IMR-90 (cell line): ENCODE data around the gene FST. TPM values are rescaled to one million over a fixed set of nuclear protein-coding genes. Genes with fewer than 3 reads are reported as not detected.

ENCODE experiments used
- ATAC-seq: fragments of 200-7000 bp; cut with Tn5 transposase; 2 replicates; pipeline ENCODE4 v1.9.1; 2020; ENCODE audit warnings: low read depth, mild to moderate bottlenecking, moderate library complexity
- BruUV-seq: library from RNA; stranded (reverse); fragments of 400-500 nt; replicated peaks from 2 replicates; lab custom pipeline; 2021; lab: Mats Ljungman, UMichigan
- CTCF ChIA-PET: fragments of 300-600 bp; formaldehyde crosslinking; extraction: SDS; loops from one replicate; lab custom pipeline; 2021; ENCODE audit warnings: antibody characterized with exemption; lab: Yijun Ruan, JAX
- POLR2A ChIA-PET: fragments of 300-600 bp; sonication (Branson Sonifier 250); formaldehyde crosslinking; loops from one replicate; lab custom pipeline; 2022; ENCODE audit warnings: antibody characterized with exemption; ENCODE audit not compliant: unreplicated experiment; lab: Charles Lee
- DNase-seq: peaks from one replicate; pipeline ENCODE4 v3.0.0; 2013
- H2AFZ ChIP-seq: replicated peaks from 2 replicates; pipeline ENCODE3; 2013; ENCODE audit warnings: low read length, mild to moderate bottlenecking; ENCODE audit not compliant: poor library complexity
- H2AK5ac ChIP-seq: 2 replicates; pipeline ENCODE4 v1.6.1; 2013; ENCODE audit warnings: low read depth, low read length, inconsistent platforms
- H2AK9ac ChIP-seq: replicated peaks from 2 replicates; pipeline ENCODE3; 2013; ENCODE audit warnings: mild to moderate bottlenecking, low read depth, low read length, moderate library complexity; ENCODE audit not compliant: poor library complexity
- H2BK120ac ChIP-seq: 2 replicates; pipeline ENCODE4 v1.6.1; 2013; ENCODE audit warnings: low read depth, low read length, inconsistent platforms
- H2BK15ac ChIP-seq: 3 replicates; pipeline ENCODE4 v1.6.1; 2013; ENCODE audit warnings: low read depth, low read length, inconsistent platforms
- H2BK20ac ChIP-seq: 2 replicates; pipeline ENCODE4 v1.6.1; 2013; ENCODE audit warnings: low read depth, mild to moderate bottlenecking, inconsistent platforms, low read length, moderate library complexity
- H2BK5ac ChIP-seq: 2 replicates; pipeline ENCODE4 v1.6.1; 2013; ENCODE audit warnings: mild to moderate bottlenecking, low read depth, low read length, inconsistent platforms; ENCODE audit not compliant: poor library complexity, severe bottlenecking
- H3K14ac ChIP-seq: replicated peaks from 2 replicates; pipeline ENCODE4 v1.6.1; 2013; ENCODE audit warnings: low read depth, low read length, inconsistent platforms
- H3K18ac ChIP-seq: 2 replicates; pipeline ENCODE4 v1.6.1; 2013; ENCODE audit warnings: low read depth, low read length, control low read depth
- H3K23ac ChIP-seq: 2 replicates; pipeline ENCODE4 v1.6.1; 2013; ENCODE audit warnings: low read depth, low read length, inconsistent platforms
- H3K27ac ChIP-seq: 2 replicates; pipeline ENCODE4 v1.5.1; 2013; ENCODE audit warnings: mild to moderate bottlenecking, control low read depth, low read length; ENCODE audit not compliant: insufficient read depth
- H3K27me3 ChIP-seq: 2 replicates; pipeline ENCODE4 v1.6.1; 2013; ENCODE audit warnings: low read length; ENCODE audit not compliant: control insufficient read depth, insufficient read depth
- H3K36me3 ChIP-seq: 2 replicates; pipeline ENCODE4 v1.6.1; 2013; ENCODE audit warnings: low read length, mixed read lengths; ENCODE audit not compliant: control insufficient read depth, insufficient read depth
- H3K4ac ChIP-seq: 2 replicates; pipeline ENCODE4 v1.6.1; 2013; ENCODE audit warnings: low read depth, low read length, inconsistent platforms
- H3K4me1 ChIP-seq: 2 replicates; pipeline ENCODE4 v1.6.1; 2013; ENCODE audit warnings: low read length, mixed read lengths; ENCODE audit not compliant: control insufficient read depth, insufficient read depth
- H3K4me2 ChIP-seq: 2 replicates; pipeline ENCODE4 v1.6.1; 2013; ENCODE audit warnings: low read depth, mild to moderate bottlenecking, control low read depth, low read length, moderate library complexity
- H3K4me3 ChIP-seq: 2 replicates; pipeline ENCODE4 v1.5.1; 2013; ENCODE audit warnings: low read depth, mild to moderate bottlenecking, control low read depth, low read length, moderate library complexity; ENCODE audit not compliant: insufficient read depth
- H3K56ac ChIP-seq: 2 replicates; pipeline ENCODE4 v1.6.1; 2013; ENCODE audit warnings: low read length, inconsistent platforms; ENCODE audit not compliant: insufficient read depth; ENCODE audit errors: extremely low read depth
- H3K79me1 ChIP-seq, 2 experiments: 2 replicates each; pipeline ENCODE4 v1.6.1; 2013; ENCODE audit warnings: low read length in 2 of 2, inconsistent platforms in 1 of 2, low read depth in 1 of 2
- H3K9ac ChIP-seq: 2 replicates; pipeline ENCODE4 v1.6.1; 2013; ENCODE audit warnings: low read depth, low read length, control low read depth
- H3K9me1 ChIP-seq: 2 replicates; pipeline ENCODE4 v1.6.1; 2013; ENCODE audit warnings: low read length, inconsistent platforms; ENCODE audit not compliant: insufficient read depth
- H3K9me3 ChIP-seq: 2 replicates; pipeline ENCODE4 v1.6.1; 2013; ENCODE audit warnings: low read length; ENCODE audit not compliant: control insufficient read depth, insufficient read depth
- H4K20me1 ChIP-seq: 2 replicates; pipeline ENCODE4 v1.6.1; 2013; ENCODE audit warnings: low read length, inconsistent platforms; ENCODE audit not compliant: insufficient read depth
- H4K5ac ChIP-seq: 2 replicates; pipeline ENCODE4 v1.6.1; 2013; ENCODE audit warnings: mild to moderate bottlenecking, low read depth, low read length, control low read depth
- H4K8ac ChIP-seq, 2 experiments: 2 replicates each; pipeline ENCODE4 v1.6.1; 2013; ENCODE audit warnings: low read depth in 2 of 2, low read length in 2 of 2, control low read depth in 1 of 2, inconsistent platforms in 1 of 2
- H4K91ac ChIP-seq: 2 replicates; pipeline ENCODE4 v1.6.1; 2013; ENCODE audit warnings: low read depth, low read length, inconsistent platforms; ENCODE audit not compliant: insufficient read depth
- BHLHE40 ChIP-seq: fragments of 150-350 bp; IDR thresholded peaks from 2 replicates; pipeline ENCODE4 v1.6.1; 2016; ENCODE audit warnings: mild to moderate bottlenecking, low read depth, low read length
- CEBPB ChIP-seq: IDR thresholded peaks from 2 replicates; pipeline ENCODE4 v1.6.1; 2012; ENCODE audit warnings: low read depth, low read length, improper control_type of control experiment
- CHD1 ChIP-seq: IDR thresholded peaks from 2 replicates; pipeline ENCODE4 v1.6.1; 2012; ENCODE audit warnings: low read depth, low read length, improper control_type of control experiment
- CTCF ChIP-seq: conservative IDR thresholded peaks from 2 replicates; pipeline ENCODE4 v1.5.1; 2012; ENCODE audit warnings: mild to moderate bottlenecking, low read depth, low read length, improper control_type of control experiment
- ELK1 ChIP-seq: fragments of 150-350 bp; IDR thresholded peaks from 2 replicates; pipeline ENCODE4 v1.6.1; 2016; ENCODE audit warnings: low read depth, mild to moderate bottlenecking, low read length, moderate library complexity, borderline replicate concordance
- FOS ChIP-seq: fragments of 150-350 bp; IDR thresholded peaks from 2 replicates; pipeline ENCODE4 v1.6.1; 2016; ENCODE audit warnings: low read depth, low read length
- MAFK ChIP-seq: IDR thresholded peaks from 2 replicates; pipeline ENCODE4 v1.6.1; 2012; ENCODE audit warnings: low read depth, low read length, improper control_type of control experiment
- MAZ ChIP-seq: IDR thresholded peaks from 2 replicates; pipeline ENCODE4 v1.6.1; 2012; ENCODE audit warnings: low read depth, mild to moderate bottlenecking, low read length, improper control_type of control experiment, moderate library complexity, borderline replicate concordance
- MXI1 ChIP-seq: IDR thresholded peaks from 2 replicates; pipeline ENCODE4 v1.6.1; 2012; ENCODE audit warnings: low read depth, mild to moderate bottlenecking, low read length, moderate library complexity, borderline replicate concordance
- NFE2L2 ChIP-seq: fragments of 150-350 bp; IDR thresholded peaks from 2 replicates; pipeline ENCODE4 v1.6.1; 2016; ENCODE audit warnings: low read depth, mild to moderate bottlenecking, low read length
- POLR2A ChIP-seq: IDR thresholded peaks from 2 replicates; pipeline ENCODE4 v1.6.1; 2012; ENCODE audit warnings: mild to moderate bottlenecking, low read depth, low read length
- RAD21 ChIP-seq: IDR thresholded peaks from 2 replicates; pipeline ENCODE4 v1.6.1; 2012; ENCODE audit warnings: low read length, improper control_type of control experiment
- RCOR1 ChIP-seq: IDR thresholded peaks from 2 replicates; pipeline ENCODE4 v1.6.1; 2012; ENCODE audit warnings: mild to moderate bottlenecking, low read length, improper control_type of control experiment; ENCODE audit not compliant: insufficient replicate concordance
- RFX5 ChIP-seq: IDR thresholded peaks from 2 replicates; pipeline ENCODE4 v1.8.0; 2012; ENCODE audit warnings: low read depth, mild to moderate bottlenecking, low read length, moderate library complexity
- SMC3 ChIP-seq: fragments of 150-350 bp; IDR thresholded peaks from 2 replicates; pipeline ENCODE4 v1.6.1; 2016; ENCODE audit warnings: low read depth, mild to moderate bottlenecking, antibody characterized with exemption, low read length, moderate library complexity
- USF2 ChIP-seq: fragments of 150-350 bp; IDR thresholded peaks from 2 replicates; pipeline ENCODE4 v1.6.1; 2017; ENCODE audit warnings: mild to moderate bottlenecking, antibody characterized with exemption, low read length, low read depth
- WGBS, 2 experiments: methylation state at CpG; one replicate each; pipeline versions ENCODE4 v1.1.5 to v1.1.7; 2013; ENCODE audit warnings: missing lambda C conversion rate in 2 of 2; ENCODE audit not compliant: insufficient read length in 1 of 2; ENCODE audit errors: extremely low coverage in 2 of 2; 5-methylcytosine and 5-hydroxymethylcytosine counted together
- dilution Hi-C: fragments of 300-500 bp; cut with HindIII; formaldehyde crosslinking; loops from one replicate; pipeline ENCODE4 v1.14.3; 2018; ENCODE audit warnings: low sequenced_read_pairs; ENCODE audit not compliant: unreplicated experiment
- in situ Hi-C: fragments of 300-500 bp; cut with MboI; formaldehyde crosslinking; loops from 3 replicates; pipeline ENCODE4 v1.14.3; 2019; ENCODE audit warnings: low sequenced_read_pairs, inconsistent platforms, mixed read lengths
- intact Hi-C: fragments of 100-400 bp; cut with micrococcal nuclease; formaldehyde crosslinking; loops from 2 replicates; pipeline ENCODE4 v1.10.0; 2022
- polyA plus RNA-seq, 3 experiments: library from polyadenylated mRNA; depleted of rRNA; stranded (reverse); fragments of >200 nt; gene quantifications; 2 replicates each; pipeline ENCODE4 v1.2.3, GENCODE V29; 2012; ENCODE audit warnings: low replicate concordance in 1 of 3
- total RNA-seq: library from RNA; depleted of rRNA; stranded (reverse); fragments of >200 nt; gene quantifications from 2 replicates; pipeline ENCODE4 v1.2.3, GENCODE V29; 2012

The FST gene
- total and polyA plus RNA-seq, 2 of the 4 experiments (the other 2 are of a cell fraction): 141 to 195 TPM

- H3K36me3 ChIP-seq: peaks cover 26% of the 10 kb centered on the region
- H3K4me1 ChIP-seq: peaks cover 20% of the 10 kb centered on the region
- in situ Hi-C loops (no loop called here), intact Hi-C loops (loop anchor here (5.0 to 10.0 kb wide), 3 partner anchors 75 to 507 kb away; partner anchors contain the start of gene NDUFS4), dilution Hi-C loops (no loop called here)
- H3K27me3 ChIP-seq: no peaks in the 10 kb centered on the region
- H4K91ac ChIP-seq: peak overlapping the region; percentile 4; the same call in 1 of the 2 replicates
- no peak overlapping the region for H3K14ac ChIP-seq
- H3K56ac ChIP-seq: no peak overlapping the region
- H3K9me3 ChIP-seq: no peaks in the 10 kb centered on the region
- H4K5ac ChIP-seq: no peak overlapping the region
- H2AFZ ChIP-seq: no peak overlapping the region
- H3K4ac ChIP-seq: no peak overlapping the region
- no peak overlapping the region for H2AK9ac ChIP-seq
- ATAC-seq (no peak), DNase-seq (no peak)
- H3K79me1 ChIP-seq: peaks cover 14 to 36% of the 10 kb centered on the region in 2 experiments
- POLR2A ChIA-PET: interaction anchor here (0.6 kb wide), 2 partner anchors 693 to 729 kb away, joined by 3 to 4 read pairs; no protein-coding TSS in a partner anchor
- no peak overlapping the region for H3K18ac ChIP-seq
- peak overlapping the region; percentile 41 for H2BK5ac ChIP-seq
- no peak overlapping the region for H2BK15ac ChIP-seq
- no TSS peak for BruUV-seq
- CTCF ChIA-PET: interaction anchor here (1.1 kb wide), 1 partner anchor 742 kb away, joined by 4 read pairs; no protein-coding TSS in a partner anchor
- H3K4me2 ChIP-seq: no peak overlapping the region
- peak overlapping the region in 1 of 2 experiments; percentile 11; a peak in 1 of 4 replicates for H4K8ac ChIP-seq
- H3K4me3 ChIP-seq: no peak overlapping the region
- no peak overlapping the region for H3K27ac ChIP-seq
- H3K23ac ChIP-seq: no peak overlapping the region
- WGBS, 2 experiments: no CpG with 5 or more reads among the region's 1 CpG
- peaks cover 14% of the 10 kb centered on the region for H3K9me1 ChIP-seq
- no peak for TF ChIP-seq MAZ
- no peak for TF ChIP-seq RCOR1
- no peak for TF ChIP-seq MAFK
- no peak for TF ChIP-seq CEBPB
- TF ChIP-seq NFE2L2: no peak
- no peak for TF ChIP-seq SMC3
- no peak for TF ChIP-seq CTCF
- no peak for TF ChIP-seq POLR2A
- no peak for TF ChIP-seq ELK1
- TF ChIP-seq CHD1: no peak
- TF ChIP-seq BHLHE40: no peak
- no peak for TF ChIP-seq USF2
- no peak for TF ChIP-seq FOS
- no peak for TF ChIP-seq RFX5
- TF ChIP-seq RAD21: no peak
- no peak for TF ChIP-seq MXI1
- no peak overlapping the region for H2BK120ac ChIP-seq
- no peak overlapping the region for H2BK20ac ChIP-seq
- H2AK5ac ChIP-seq: no peak overlapping the region; the same call in 1 of the 2 replicates
- H4K20me1 ChIP-seq: peaks cover 13% of the 10 kb centered on the region; the same call in 1 of the 2 replicates
- no peak overlapping the region for H3K9ac ChIP-seq
Measured at GRCh38 chr5:53487436-53487835, 7.0 kb downstream of the FST start.
